ENCODE data around the gene CTCFL. TPM values are rescaled to one million over a fixed set of nuclear protein-coding genes. Genes with fewer than 3 reads are reported as not detected.

Gene CTCFL
- total and polyA plus RNA-seq, 2 of the 8 experiments (the other 6 are each of a cell fraction or from before 2014, with no cell fraction given) = 0.30 to 0.80 TPM

DNA sequence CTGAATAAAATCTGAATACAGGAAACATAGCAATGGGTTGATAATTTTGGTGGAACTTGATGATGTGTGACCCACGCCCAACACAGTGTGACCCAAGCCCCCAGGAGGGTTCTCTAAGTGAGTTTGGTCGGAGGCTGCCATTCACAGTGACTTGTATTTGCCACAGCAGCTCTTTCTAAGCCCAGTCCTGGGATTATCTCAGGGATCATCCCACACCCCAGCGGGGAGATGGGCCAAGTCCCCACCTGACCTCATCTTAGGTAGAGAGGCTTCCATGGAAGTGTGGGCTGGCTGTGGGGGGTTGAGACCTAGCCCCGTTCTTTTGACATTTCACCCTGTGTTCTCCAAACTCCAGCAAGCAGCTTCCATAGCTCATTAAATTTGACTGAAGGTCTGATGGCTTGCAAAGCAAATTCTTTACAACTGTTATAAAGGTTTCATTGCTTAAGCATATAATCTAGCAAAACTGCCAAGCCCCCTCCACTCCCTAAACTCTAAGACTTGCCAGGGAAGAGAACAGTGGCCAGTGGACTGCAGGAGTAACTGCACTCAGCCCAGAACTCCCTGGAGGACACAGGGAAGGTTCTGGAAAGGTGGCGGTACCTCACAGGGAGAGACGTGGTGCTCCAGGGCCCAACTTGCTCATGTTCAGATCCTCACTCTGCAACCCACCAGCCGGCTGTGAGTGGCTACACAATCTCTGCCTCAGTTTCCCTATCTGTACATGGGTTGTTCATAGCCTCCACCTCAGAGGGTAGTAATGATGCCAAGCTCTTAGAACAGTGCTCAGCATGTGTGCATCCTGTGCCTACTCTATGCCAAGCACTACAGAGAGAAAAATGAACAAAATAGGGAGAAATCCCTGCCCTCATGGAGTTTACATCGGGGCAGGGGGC lies 35.0 kb upstream of the CTCFL start (continued):
- TF ChIP-seq, protein P1, sequence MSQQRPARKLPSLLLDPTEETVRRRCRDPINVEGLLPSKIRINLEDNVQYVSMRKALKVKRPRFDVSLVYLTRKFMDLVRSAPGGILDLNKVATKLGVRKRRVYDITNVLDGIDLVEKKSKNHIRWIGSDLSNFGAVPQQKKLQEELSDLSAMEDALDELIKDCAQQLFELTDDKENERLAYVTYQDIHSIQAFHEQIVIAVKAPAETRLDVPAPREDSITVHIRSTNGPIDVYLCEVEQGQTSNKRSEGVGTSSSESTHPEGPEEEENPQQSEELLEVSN (IDR thresholded peaks at IDR 0.05) = no peak
- TF ChIP-seq GABPA (IDR thresholded peaks at IDR 0.05; ENCODE audit: borderline replicate concordance, insufficient read depth, low read length) (no peak), KDM4A (IDR thresholded peaks at IDR 0.05; ENCODE audit: low read depth, low read length, severe bottlenecking) (no peak), NRF1 (IDR thresholded peaks at IDR 0.05; ENCODE audit: low read depth, low read length) (no peak)

All from H1 (cell line).